HG03521 (cell line): ENCODE measurements around the gene ELMOD3.
"Not testable (repeated sequence)": the region's sequence is repeated elsewhere in the genome, so short reads cannot be mapped to it uniquely, and the experiment has no call there.

Experiments
- ATAC-seq: cut with Tn5 transposase; IDR thresholded peaks from one replicate; pipeline ENCODE4 v1.9.1; 2021; ENCODE audit warnings: mild to moderate bottlenecking, moderate library complexity; ENCODE audit not compliant: unreplicated experiment

The ELMOD3 gene

DNA sequence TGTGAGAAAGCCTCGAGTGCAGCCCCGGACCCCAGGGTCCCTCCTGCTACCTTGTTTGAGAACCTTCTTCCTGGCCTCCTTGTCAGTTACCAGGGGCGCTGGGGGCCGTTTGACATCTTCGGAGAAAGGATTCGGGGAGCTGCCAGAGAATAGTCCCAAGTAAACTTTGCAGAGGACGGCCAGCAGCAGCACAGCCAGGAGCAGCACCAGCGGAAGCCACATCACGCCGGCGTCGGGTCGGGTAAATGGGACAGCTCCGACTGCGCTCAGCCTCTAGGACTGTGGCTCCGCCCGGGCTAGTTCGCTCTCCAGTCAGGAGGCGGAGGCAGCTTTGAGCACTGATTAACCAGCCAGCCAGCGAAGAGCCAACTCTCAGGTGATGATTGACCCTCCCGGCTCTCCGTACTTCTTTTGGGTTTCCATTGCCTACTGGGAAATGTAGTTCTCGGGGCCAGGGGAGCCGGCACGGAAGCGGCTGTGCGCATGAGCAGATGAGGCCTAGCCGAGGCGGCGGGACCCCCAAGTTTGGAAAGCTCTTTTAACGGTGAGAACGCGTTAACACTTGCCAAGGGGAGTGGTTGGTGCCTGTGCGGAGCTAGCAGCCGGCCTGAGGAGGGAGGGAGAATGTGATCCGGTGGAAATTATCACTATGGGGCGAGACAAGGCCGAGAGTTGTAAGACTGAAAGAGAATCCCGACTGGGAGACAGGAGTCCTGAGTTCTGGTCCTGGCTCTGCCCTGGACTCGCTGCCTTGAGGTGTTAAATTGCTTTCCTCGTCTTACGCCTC is at the start of gene ELMOD3, which contains the start of gene RETSAT:
Gene ELMOD3, plus strand, starts transcription at position 484 of the 787 bp plus-strand sequence. CDS start 2,430 bp downstream, outside the sequence.
Gene RETSAT, minus strand, starts transcription at position 243 of the 787 bp plus-strand sequence. Its CDS starts 21 bp downstream, at position 222.
- peak; percentile 97 for ATAC-seq

GRCh38 chr2:85307527-85307897 is 47.1 kb upstream of the ELMOD3 start:
- ATAC-seq = no peak

- no peak for ATAC-seq
Observed at GRCh38 chr2:85308201-85308600, 46.4 kb upstream of the ELMOD3 start.

DNA sequence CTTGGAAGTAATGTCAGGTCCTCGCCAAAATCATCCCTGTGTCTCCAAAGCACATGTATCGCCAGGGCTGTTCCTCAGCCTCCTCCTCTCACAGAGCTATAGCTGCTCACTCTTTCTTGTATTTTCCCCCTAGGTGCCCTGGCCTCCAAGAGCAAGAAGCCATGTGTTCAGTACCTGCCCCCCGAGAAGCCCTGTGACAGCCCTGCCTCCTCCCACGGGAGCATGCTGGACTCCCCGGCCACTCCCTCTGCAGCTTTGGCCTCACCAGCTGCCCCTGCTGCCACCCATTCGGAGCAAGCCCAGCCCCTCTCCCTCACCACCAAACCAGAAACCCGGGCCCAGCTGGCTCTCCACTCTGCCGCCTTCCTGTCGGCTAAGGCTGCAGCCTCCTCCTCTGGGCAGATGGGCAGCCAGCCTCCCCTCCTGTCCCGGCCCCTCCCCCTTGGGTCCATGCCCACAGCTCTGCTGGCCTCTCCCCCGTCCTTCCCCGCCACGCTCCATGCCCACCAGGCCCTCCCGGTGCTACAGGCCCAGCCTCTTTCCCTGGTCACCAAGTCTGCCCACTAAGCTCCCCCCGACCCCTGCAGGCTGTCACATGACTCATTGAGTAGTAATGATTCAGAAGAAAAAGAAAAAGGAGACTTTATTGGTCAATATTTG is 45.5 kb upstream of the ELMOD3 start:
- no peak for ATAC-seq

- no peak for ATAC-seq
Observed at GRCh38 chr2:85309699-85310321, 44.8 kb upstream of the ELMOD3 start.

DNA sequence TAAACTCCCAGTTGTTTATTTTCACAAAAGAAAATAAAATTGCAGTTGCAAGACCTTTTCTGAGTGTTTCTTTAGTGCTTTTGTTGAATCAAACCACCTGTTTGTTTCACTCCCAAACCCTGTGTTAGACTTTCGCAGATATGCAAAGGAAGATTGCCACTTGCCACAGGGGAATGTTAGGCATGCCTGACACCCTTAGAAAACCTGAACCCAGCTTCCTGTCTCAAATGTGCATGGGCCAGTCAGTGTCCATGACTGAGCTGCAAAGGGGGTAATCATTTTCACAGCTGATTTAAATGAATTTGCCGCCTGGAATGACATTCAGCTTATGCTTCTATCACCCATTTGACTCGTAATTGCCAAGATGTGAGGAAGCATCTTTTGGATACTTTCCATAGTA is 44.2 kb upstream of the ELMOD3 start:
- no peak for ATAC-seq

DNA sequence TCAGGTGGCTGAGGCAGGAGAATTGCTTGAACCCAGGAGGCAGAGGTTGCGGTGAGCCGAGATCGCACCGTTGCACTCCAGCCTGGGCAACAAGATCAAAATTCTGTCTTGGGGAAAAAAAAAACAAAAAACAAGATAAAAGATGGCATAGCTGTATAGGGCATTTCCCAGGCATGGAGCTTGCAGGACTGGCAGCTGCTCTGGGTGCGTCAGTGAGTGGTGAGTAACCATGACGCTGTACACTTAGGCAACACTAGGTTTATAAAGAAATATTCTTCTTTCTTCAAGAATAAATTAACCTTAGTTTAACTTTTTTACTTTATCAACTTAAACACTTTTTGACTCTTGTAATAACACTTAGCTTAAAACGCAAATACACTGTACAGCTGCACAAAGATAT is 42.2 kb upstream of the ELMOD3 start:
- ATAC-seq = no peak

- ATAC-seq = no peak
Observed at GRCh38 chr2:85314884-85315242, 39.7 kb upstream of the ELMOD3 start.

GRCh38 chr2:85315921-85316320 is 38.6 kb upstream of the ELMOD3 start:
- not testable (repeated sequence) for ATAC-seq

GRCh38 chr2:85318222-85319074 is 36.1 kb upstream of the ELMOD3 start:
- ATAC-seq = no peak

GRCh38 chr2:85319796-85320195 is 34.8 kb upstream of the ELMOD3 start:
- no peak for ATAC-seq

DNA sequence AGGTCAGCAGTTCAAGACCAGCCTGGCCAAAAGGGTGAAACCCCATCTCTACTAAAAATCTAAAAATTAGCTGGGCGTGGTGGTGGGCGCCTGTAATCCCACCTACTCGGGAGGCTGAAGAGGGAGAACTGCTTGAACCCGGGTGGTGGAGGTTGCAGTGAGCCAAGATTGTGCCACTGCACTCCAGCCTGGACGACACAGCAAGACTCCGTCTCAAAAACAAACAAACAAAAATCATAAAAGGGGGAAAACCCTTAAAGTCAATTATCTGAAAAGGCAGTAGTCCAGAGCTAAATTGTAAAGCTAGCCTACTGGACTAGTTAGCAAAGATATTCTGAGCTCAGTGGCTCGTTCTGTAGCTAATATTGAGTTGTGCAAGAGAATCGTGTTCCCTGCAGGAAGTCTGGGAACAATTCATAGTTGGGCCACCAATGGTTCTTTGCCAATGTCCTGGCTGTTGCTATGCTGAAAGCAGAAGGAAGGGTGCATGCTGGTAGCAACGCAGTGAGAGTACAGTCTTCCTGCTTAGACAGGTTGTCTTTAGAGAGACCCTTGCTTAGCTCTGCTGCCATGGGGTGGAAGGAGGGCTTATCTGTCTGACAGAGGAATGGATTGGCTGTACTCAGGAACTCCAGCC is 31.1 kb upstream of the ELMOD3 start:
- ATAC-seq = no peak

- ATAC-seq = not testable (repeated sequence)
Observed at GRCh38 chr2:85323988-85324367, 30.6 kb upstream of the ELMOD3 start.

DNA sequence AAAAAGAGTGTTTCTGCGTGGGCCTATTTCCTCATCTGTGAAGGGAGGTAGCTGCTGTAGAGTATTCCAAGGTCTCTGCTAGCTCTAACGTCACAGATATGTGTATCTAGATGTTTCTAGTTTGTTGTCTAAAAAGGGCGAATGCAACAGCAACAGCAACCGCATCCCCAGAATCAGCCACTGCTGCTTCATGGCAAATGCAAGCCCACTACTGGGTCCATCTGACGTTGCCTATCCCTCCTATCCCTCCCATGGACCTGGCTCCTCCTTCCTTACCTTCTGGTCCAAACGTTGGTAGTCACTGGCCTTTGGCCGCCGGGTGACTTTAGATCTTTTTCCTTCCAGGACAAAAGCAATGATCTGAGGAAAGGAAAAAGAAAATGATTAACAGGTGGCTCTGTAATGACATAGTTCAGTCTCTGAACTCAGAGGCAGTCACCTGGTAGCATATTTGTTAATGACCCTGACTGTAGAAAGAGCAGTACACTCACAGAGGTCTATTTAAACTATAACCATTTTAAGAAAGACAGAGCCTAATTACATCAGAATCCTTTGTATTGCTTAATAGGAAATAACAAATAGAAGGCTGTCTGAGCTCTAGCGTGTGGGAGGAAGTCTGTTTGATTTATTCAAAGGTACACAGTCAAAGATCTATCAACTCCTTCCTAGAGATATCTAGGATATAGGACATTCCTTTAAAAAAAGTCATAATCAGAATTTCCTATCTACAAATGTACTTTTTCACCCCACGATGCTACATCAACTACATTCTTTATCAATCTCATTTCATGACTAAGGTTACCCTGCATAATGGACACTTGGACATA is 29.7 kb upstream of the ELMOD3 start:
- no peak for ATAC-seq

GRCh38 chr2:85325466-85325811 is 29.1 kb upstream of the ELMOD3 start:
- no peak for ATAC-seq

- ATAC-seq = no peak
Observed at GRCh38 chr2:85326406-85327159, 28.0 kb upstream of the ELMOD3 start.

- ATAC-seq = no peak
Observed at GRCh38 chr2:85327160-85327821, 27.3 kb upstream of the ELMOD3 start.

GRCh38 chr2:85327822-85328617 is 26.5 kb upstream of the ELMOD3 start, which contains the start of gene TGOLN2:
Gene TGOLN2, minus strand, starts transcription at chr2:85327989. Its CDS starts 27 bp downstream, at chr2:85327962.
- peak; percentile 81 for ATAC-seq
